Activated CD4-positive, alpha-beta T cell treated with anti-CD3 and anti-CD28 coated beads, Interleukin-2, Interleukin-4, amounts not matched to agents 100 ng/mL and 50 ng/mL, durations not matched to agents 16 hours and 8 hours (primary cell): Measurements from ENCODE around the gene DIS3L.
"Not testable (repeated sequence)": the region's sequence is repeated elsewhere in the genome, so short reads cannot be mapped to it uniquely, and the experiment has no call there.

Experiments
- DNase-seq: peaks from one replicate; pipeline ENCODE4 v3.0.0-alpha.2; 2020; ENCODE audit warnings: low spot score

DIS3L gene

DNA sequence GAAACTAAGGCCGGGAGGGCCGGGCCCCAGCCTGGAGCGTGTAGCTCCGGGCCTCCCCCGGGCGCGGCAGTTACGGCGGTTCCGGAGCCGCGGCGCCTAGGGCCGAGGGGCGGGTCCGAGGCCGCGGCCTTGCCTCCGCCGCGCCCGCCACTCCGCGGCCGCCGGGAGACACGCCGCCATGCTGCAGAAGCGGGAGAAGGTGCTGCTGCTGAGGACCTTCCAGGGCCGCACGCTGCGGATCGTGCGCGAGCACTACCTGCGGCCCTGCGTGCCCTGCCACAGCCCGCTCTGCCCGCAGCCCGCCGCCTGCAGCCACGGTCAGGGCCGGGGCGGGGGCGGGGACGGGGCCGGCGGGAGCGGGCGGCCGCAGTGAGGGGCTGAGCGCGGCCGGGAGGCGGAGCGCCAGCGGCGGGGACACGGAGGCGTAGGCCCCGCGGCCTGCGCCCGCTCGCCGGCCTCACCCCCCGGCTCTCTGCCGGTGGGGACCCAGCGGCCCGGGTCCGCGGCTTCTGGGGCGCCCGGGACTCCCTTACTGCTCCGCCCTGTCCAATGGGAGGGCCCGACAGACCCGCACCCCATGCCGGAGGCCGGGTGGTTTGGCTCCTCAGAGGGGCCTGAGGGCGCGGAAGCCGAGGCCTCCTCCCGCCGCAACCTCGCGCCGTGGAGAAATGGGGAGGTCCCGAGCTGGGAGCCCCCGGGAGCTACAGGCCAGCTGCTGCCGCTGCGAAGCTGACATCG is at the start of gene DIS3L:
DIS3L (plus strand) TSS at position 150 of the 738 bp plus-strand sequence; CDS start at position 179, 29 bp downstream.
- peak; percentile 62 for DNase-seq

DNA sequence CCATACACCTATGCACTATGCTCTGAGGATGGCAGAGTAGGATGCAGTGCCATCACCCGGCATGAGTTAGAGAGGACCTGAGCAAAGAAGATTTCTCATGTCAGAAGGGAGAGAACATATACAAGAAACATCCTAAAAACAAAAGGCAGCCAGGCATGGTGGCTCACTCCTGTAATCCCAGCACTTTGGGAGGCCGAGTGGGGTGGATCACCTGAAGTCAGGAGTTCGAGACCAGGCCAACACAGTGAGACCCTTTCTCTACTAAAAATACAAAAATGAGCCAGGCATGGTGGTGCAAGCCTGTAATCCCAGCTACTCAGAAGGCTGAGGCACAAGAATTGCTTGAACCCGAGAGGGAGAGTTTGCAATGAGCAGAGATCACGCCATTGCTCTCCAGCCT is 47.5 kb upstream of the DIS3L start:
- not testable (repeated sequence) for DNase-seq

DNA sequence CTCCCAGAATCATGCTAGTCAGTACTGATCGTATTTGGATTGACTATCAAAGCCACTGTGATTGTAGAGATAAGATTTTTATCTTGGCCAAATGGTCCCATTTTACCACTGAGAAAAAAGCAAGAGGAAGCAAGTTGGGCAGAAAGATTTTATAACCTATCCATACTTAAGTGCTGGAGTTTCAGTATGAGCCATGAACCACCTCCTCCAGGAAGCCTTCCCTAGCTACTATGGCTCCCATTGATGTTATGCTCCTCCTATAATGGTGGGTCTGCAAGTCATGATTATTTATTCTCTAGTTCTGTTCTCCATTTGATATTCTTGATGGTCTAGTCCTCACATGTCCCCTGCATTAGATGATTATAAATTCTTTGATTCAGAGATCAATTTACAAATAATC is 46.4 kb upstream of the DIS3L start:
- no peak for DNase-seq

DNA sequence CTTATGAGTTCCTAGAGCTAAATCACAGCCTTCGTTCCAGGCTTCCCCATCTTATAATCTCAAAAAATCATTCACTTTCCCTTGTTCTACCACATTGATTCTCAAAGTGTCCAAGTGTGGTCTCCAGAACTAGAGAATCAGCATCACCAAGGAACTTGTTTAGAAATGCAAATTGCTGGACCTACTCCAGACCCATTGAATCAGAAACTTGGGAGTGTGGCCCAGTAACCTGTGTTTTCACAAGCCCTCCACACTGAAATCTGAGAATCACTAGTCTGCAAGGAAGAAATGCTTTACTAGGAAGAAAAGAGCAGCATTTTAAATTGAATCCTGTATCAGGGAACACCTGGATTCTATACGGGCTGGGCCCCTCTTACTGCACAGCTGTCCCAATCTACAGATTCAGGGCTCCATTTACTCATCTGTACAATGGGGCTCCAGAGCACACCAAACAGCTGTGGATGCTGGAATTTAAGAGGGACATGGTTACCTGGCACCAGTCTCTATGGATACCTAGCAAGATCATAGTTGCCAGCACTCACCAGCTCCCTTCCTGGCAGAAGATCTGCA is 43.7 kb upstream of the DIS3L start:
- no peak for DNase-seq

DNA sequence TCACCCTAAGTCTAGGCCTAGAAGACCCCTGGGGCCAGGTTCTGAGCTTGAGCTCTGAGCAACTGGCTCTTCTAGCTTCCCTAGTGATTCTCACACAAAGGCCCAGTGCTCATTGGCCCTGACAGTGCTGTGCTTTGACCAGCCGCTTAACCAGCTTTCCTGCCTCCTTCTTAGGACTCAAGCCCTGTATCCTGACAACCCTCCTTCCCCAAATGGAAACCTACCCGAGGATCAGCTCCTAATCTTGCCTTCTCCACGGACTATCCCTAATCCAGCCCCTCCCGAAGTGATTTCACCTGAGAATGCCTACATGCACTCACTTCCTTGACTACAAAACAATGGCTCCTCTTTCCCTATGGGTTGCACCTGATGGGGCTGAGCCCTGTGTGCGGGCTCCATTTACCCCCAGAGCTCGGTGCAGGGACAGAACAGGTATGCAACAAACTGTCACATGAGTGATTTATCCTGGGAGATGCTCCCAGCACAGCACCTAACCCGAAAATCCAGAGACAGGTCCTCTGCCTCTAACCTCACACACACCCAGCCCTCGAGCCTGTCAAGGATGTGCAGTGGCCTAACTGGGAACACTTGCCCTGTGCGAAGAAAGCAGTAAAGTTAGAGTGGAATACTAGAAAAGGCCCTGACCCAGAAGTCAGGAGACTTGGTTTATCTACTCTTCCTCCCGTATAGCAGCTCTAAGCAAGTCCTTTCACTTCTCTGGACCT is 42.1 kb upstream of the DIS3L start:
- DNase-seq = no peak

DNA sequence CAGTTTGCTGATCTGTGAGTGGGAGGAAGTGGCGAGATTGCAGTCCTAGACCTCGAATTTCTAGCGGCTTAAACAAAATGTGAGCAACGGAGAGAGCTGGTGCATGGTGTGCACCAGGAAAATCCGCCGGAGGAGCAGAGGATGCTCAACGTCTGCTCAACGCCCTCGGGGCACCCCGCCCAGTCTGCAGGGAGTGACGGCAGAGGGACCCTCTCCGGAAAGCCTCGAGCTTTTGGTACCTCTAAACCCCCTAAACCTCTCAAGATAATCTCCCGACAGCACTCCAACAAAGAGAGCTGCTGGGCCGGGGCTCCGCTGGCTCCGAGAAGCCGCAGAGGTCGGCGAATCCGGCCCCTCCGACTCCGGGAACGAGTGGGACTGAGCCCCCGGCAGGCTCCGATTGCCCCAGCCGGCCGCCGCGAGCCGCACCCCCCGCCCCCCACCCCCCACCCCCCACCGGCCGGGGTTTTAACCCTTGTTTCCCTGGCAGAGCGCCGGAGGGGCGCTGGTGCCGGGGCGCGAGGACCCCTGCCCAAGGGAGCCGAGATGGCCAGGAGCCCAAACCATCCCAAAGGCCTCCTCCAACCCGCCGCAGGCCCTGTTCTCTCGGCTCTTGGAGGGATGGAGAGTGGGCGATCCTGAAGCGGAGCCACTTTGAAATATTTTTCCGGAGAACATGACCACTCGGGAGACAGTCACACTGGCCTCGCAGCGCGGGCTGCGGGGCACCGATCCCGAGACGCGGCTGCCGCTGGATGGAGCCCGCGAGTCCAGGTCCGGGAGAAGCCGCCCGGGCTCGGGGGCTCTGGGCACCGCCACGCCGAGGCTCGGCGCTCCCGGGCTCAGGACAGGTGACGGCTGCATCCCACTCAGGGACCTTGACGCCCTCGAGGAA is 41.3 kb upstream of the DIS3L start:
- peak; percentile 31 for DNase-seq

DNA sequence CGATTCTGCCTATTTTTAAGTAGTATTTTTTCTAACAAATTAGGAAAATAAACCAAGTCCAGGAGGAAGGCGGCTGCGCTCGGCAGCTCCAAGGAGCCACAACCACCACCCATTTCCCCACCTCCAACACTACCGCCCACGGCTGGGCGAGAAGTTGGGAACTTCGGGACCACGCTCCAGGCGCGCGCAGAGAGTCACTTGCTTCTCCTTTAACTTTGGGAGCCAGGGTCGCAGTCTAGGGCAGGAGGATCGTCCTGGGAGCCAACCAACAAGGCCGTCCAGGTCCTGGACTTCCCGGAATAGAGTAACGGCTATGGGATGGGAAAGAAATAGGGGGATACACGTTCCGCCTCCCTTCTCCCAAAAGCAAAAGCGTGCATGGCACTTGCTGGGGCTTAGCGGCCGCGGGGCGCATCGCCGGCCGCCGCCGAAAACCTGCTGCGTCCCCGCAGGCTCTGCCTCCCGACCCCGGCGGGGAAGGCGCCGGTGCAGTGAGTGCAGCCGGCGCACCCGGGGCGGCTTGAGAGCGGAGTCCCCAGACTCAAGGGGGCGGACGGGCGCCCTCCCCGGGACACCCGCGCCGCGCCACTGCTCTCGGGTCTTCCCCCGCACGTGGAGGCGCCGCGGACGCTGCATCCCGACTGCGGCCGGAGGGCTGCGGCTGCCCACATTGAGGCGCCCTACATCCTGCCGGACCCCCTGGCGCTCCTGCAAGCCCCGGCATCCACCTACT is 40.5 kb upstream of the DIS3L start:
- DNase-seq = no peak

DNA sequence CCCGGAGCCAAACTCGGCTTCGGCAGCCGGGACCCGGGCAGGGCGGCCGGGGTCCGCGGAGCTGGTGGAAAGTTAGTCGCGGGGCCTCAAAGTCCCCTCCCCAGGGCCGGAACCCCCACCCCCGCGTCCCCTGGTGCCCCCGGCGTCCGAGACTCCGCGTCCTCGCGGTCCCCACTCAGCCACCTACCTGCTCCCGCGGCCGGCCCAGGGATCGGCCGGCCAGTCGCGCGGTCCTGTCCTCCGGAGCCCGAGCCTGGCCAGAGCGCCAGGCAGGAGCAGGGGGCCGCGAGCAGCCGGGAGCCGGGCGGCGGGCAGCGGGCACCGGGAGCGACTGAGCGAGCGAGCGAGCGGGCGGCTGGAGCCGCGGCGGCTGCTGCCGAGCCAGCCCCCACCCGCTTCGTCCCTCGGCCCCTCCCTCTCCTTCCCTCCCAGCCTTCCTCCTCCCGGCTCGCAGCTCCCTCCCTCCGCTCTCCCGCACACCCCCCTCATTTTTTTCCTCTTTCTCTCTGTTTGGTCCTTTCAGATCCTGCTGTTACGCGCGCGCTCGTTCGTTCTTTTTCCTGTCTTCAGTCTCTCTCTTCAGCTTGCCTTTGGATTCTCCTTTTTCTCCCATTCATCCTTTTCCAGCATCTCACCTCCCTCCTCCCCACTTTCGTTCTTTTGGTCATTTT is 39.8 kb upstream of the DIS3L start, which contains the start of gene MEGF11:
MEGF11 (minus strand) TSS at position 333 of the 671 bp plus-strand sequence. CDS start 125,347 bp downstream, outside the sequence.
- DNase-seq = no peak

DNA sequence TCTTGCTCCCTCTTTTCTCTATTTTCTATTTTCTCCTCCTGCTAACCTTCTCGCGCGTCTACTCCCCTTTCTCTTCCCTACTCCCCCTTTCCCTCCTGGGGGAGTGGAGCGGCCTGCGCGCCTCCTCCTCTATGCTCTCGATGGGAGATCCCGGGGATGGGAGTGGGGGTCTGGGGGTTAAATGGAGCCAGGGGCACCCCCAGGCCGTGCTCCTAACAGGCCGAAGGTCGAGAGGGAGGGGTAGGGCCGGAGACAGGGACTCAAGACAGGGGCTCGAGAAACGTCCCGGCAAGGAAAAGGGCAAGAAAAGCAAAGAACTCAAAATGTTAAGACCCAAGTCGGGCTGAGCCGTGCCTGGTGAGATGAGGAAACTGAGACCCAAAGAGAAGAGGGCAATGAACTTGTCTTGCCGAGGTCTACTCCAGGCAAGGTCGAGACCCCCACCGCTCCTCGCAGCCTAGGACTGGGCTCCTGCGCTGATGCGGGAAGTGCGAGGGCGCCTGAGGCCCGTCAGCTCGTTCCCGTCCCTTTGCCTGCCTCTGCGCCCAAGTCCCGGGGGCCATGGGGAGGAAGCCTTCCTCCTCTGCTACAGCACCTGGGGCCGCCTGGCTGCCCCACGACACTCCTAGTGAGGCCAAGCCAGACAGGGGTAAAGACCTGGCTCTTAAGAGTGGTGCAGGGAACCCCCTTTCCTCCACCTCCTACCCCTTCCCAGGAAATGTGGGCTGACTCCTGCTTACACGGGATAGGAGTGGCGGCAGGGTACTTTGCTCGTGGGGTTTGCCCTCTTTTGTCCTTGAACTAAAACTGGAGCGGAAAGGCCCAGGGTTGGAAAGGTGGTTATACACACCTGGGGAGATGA is 39.0 kb upstream of the DIS3L start:
- DNase-seq = no peak

DNA sequence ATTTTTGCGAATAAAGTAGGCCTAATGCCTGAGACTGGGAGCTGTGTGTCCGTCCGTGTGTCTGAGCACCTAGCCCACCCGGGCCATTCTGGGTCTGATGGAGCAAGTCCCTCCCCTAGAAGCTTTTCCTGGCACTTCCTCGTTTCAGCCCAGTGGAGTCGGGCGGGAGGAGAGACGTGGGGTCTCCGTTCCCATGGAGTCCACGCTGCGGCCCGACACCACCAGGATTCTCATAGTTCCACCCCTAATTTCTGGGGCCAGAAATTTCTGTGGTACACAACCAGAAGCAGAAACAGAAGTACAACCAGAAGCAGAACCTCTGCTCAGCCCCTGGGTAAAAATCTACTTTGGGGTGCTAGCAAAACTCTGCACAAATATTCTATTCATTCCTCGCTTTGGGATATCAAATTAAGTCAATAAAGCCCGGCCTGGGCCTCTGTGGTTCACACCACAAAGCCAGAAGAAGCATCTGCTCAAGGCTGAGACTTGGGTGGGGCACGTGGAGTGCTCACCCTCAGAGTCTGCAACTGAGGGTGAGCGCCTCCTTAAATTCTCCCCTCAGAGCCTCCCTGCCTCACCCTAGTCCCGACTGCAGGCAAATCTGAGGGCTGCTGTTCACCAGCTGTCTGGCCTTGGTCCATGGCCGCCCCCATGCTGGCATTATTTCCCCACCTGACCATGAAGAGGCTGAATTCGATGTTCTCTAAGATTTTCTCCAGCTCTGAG is 38.3 kb upstream of the DIS3L start:
- DNase-seq = no peak

DNA sequence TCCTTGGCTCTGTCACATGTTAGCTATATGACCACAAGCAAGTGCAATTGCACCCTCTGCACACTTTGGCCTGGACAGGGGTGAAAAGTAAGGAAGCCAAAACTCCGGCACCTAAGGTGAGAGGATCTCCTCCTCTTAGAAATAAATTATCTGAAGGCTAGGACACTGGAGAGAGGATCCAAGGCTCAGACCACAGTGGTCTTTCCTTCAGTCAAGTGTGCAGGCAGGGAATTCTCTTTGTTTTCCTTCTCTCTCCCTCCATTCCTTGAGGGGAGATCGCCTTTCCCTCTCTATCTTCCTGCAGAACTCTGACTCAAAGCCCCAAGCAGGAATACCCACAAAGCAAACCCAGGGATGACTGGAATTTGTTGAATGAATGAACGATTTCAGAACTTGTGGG is 36.7 kb upstream of the DIS3L start:
- DNase-seq = no peak

DNA sequence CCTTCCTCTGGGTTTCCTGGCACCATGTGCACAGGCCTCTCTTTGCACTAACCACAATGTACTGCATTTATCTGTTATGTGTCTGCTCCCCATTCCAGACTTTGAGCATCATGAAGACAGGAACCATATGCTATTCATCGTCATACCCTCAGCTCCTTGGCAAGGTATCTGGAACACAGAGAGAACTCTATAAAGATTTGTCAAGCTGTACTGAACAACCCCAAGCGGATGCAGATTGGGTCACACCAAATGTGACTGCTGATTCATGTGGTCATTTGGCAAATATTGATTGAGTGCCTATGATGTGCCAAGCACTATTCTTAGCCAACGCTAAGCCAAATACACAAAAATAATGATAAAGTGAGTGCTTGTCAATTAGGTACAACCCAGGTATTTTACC is 32.3 kb upstream of the DIS3L start:
- no peak for DNase-seq

DNA sequence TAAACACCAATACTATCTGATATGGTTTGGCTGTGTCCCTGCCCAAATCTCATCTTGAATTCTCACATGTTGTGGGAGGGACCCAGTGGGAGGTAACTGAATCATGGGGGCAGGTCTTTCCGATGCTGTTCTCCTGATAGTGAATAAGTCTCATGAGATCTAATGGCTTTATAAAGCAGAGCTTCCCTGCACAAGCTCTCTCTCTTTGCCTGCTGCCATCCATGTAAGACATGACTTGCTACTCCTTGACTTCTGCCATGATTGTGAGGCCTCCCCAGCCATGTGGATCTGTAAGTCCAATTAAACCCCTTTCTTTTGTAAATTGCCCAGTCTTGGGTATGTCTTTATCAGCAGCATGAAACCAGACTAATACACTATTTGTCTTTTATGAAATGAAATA is 30.5 kb upstream of the DIS3L start:
- not testable (repeated sequence) for DNase-seq

DNA sequence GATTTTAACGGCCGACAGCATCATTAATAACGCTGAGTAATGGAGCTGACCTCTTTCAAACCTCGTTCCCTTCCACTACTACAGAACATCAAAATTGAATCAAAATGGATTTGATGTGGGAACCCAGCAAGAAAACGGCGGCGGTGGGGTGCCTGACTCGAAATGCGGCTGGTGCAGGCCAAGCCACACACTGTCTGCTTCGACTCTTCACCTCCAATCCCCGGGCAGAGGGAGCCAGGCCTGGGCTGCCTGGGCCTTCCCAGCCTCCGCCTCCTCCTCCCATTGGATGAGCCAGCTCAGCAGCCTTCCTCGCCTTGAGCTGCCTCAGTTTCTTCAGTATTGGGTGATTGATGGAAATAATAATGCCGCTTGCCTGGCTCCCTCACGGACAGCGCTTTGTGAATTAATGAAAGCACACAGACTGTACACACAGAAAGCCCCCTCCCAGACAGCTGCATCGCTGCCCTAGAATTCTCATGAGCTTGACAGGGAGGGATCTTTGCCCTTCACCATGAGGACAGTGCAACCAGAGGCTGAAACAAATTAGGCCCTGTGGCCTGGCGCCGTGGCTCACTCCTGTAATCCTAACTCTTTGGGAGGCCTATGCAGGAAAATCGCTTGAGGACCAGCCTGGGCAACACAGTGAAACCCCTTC is 28.4 kb upstream of the DIS3L start:
- no peak for DNase-seq

DNA sequence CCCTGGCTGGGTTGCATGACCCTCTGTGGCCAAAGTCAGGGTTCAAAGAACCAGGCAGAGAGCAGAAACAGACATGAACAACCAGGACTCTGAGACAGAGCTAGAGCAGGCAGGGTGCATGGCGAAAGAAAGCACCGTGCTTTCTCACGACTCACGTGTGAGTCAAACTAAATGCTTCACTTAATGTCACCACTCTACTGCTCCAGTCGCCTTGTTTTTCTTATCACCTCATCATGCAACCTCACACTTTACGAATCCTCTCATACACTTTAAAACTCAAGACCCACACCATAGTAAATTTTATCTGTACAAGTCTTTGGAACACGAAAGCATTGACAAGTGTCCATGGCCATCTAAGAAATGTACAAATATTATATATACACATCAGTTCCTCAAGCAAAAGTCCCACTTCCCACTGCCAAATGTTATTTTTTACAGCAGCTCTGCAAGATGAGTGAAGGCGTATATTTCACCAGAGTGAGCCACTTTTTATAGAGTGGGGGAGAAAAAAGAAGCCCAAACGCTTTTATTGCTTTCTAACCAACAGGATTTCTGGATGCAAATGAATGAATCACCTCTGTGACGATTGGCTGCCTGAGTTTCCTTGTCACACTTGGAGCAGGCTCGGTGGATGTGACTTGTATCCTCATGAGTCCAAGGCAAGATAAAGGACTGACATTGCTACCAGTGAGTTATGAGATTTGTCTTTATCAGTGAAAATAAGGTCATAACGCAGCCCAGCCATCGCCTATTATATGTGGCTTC is 23.9 kb upstream of the DIS3L start:
- DNase-seq = no peak

DNA sequence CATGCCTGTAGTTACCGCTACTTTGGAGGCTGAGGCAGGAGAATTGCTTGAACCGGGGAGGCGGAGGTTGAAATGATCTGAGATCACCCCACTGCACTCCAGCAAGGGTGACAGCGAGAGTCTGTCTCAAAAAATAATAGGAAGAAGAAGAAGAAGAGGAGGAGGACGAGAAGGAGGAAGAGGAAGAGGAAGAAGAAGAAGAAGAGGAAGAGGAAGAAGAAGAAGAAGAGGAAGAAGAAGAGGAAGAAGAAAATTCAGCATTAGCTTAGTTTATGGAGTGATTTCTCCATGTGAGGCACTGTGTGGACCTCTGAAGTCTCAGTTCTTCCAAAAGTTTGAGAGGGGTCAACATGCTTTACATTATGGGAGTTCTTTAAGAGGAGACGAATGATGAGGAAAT is 22.4 kb upstream of the DIS3L start:
- DNase-seq = no peak

DNA sequence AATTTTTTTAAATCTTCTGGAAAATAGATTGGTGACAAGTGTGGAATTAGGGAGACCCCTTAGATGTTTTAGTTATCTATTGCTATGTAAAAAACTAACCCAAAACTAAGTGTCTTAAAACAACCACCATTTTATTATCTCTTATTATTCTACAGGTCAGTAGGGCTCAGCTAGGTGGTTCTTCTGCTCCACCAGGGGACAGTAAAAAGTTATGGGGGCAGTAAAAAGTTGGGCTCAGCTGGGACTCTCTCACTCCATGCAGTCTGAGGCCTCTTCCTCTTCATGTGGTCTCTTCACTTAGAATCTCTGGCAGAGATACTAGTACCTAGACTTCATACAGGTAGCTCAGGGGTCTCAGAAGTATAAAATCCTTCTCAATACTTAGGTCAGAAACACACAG is 18.0 kb upstream of the DIS3L start:
- no peak for DNase-seq

DNA sequence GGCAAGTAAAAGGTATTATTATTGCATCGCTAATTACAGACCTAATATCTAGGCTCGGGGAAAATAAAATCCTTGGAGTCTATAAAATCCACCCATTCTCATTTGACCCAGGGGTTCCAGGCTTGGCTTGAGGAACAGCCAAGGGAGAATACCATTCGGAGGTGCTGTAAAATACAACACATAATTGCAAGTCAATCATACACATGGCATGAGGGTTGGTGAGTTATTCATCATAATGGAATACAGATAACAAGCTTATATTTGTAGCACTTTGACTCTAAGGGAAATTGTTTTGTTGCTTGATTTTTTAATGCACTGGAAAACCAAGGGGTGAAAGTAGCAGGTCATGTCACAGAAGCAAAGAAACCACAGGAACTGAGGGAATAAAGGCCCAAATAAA is 16.8 kb upstream of the DIS3L start:
- DNase-seq = no peak
